GM12865 (cell line): ENCODE measurements around the gene ZSCAN10.

ENCODE experiments used
- DNase-seq: peaks from one replicate; pipeline ENCODE4 v3.0.0; 2010; ENCODE audit warnings: low read depth
- H3K4me3 ChIP-seq: 2 replicates; pipeline ENCODE4 v1.5.1; 2011; ENCODE audit warnings: mild to moderate bottlenecking, low read depth, low read length, control low read depth
- TF ChIP-seq, protein P1 (sequence below): IDR thresholded peaks from 2 replicates; pipeline ENCODE4 v1.5.1; 2011; ENCODE audit warnings: low read length, control low read depth, low read depth, inconsistent platforms; ENCODE audit not compliant: insufficient read depth; ENCODE audit errors: missing control alignments

Gene ZSCAN10

DNA sequence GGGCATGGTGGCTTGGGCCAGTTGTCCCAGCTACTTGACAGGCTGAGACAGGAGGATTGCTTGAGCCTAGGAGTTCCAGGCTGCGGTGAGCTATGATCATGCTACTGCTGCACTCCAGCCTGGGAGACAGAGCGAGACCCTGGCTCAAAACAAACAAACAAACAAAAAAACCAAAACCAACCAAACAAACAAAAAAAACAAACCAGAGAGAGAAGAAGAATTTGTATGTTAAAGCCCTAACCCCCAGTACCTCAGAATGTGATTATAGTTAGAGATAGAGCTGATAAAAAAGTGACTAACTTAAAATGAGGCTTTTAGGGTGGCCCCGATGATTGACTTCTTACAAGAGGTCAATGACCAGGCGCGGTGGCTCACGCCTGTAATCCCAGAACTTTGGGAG lies 54.4 kb downstream of the ZSCAN10 start:
- no peak for DNase-seq
- TF ChIP-seq, protein P1, sequence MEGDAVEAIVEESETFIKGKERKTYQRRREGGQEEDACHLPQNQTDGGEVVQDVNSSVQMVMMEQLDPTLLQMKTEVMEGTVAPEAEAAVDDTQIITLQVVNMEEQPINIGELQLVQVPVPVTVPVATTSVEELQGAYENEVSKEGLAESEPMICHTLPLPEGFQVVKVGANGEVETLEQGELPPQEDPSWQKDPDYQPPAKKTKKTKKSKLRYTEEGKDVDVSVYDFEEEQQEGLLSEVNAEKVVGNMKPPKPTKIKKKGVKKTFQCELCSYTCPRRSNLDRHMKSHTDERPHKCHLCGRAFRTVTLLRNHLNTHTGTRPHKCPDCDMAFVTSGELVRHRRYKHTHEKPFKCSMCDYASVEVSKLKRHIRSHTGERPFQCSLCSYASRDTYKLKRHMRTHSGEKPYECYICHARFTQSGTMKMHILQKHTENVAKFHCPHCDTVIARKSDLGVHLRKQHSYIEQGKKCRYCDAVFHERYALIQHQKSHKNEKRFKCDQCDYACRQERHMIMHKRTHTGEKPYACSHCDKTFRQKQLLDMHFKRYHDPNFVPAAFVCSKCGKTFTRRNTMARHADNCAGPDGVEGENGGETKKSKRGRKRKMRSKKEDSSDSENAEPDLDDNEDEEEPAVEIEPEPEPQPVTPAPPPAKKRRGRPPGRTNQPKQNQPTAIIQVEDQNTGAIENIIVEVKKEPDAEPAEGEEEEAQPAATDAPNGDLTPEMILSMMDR = no peak
- H3K4me3 ChIP-seq = no peak overlapping the region

DNA sequence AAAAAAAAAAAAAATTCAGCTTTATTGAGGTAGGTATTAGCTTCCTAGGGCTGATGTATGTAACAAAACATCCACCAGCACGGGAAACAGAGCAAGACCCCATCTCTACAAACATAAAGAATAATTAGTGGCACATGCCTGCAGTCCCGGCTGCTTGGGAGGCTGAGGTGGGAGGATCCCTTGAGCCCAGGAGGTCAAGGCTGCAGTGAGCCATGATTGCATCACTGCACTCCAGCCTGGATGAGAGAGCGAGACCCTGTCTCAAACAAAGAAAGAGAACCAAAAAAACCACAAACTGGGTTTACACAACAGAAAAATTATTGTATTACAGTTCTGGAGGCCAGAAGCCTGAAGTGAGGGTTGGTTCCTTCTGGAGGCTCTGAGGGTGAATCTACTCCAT lies 56.7 kb downstream of the ZSCAN10 start:
- TF ChIP-seq, protein P1 = no peak
- H3K4me3 ChIP-seq = no peak overlapping the region
- no peak for DNase-seq

DNA sequence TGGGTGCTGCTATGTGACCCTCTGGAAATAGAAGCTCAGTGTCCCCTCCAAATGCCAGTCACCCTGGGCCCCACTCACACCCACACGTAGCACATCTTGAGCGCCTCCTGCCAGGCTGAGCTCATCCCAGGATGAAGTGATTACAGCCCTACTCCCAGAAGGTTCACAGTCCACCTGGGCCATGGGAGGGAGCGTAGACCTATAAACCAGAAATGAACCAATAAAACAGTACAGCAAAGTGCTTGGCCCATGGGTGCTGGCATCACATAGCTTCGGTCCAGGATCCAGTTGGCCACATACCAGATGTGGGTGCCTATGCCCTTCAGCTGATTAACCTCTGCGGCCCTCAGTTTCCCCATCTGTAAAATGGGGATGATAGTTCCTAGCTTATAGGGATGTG lies 60.2 kb downstream of the ZSCAN10 start:
- DNase-seq = no peak
- TF ChIP-seq, protein P1 = no peak
- no peak overlapping the region for H3K4me3 ChIP-seq
